Spleen (tissue), 7 donors: ENCODE results near the gene UBASH3B.
"Not testable (repeated sequence)": the region's sequence is repeated elsewhere in the genome, so short reads cannot be mapped to it uniquely, and the experiment has no call there.

Experiments used
- CTCF ChIP-seq, 11 experiments: fragments of 200-600 bp in 7 of 11; fragments of 450-650 bp in 4 of 11; sonication (generic) in 4 of 11; IDR thresholded peaks in 8 of 11; conservative IDR thresholded peaks in 3 of 11; 1 replicate in 7 of 11; 2 replicates in 4 of 11; pipeline versions ENCODE4 v1.4.0 to v1.8.0; 2016 to 2021; ENCODE audit warnings: antibody characterized with exemption in 11 of 11, inconsistent platforms in 4 of 11, mild to moderate bottlenecking in 1 of 11
- POLR2AphosphoS5 ChIP-seq, 3 donors: sonication (generic); formaldehyde crosslinking; IDR thresholded peaks; one replicate each; pipeline ENCODE4 v1.5.1; 2017; ENCODE audit warnings: antibody characterized with exemption in 3 of 3
- donor health status: DM: no; HTN: no; CAD: no; lungs with moderate emphysema.
- donor health status: DM: no; HTN: no; CAD: no.
- donor health status: DM: no; HTN: no; CAD: no.

GRCh38 chr11:122832297-122832696 lies 176.8 kb downstream of the UBASH3B start:
- not testable (repeated sequence) for TF ChIP-seq CTCF (IDR thresholded peaks at IDR 0.05 in 8 of 11, conservative IDR thresholded peaks at IDR 0.05 in 3 of 11); POLR2AphosphoS5 (IDR thresholded peaks at IDR 0.05)
